Germinal center (tissue), 1 donor: ENCODE data around the gene SLC9A7.
"Not testable (repeated sequence)": the region's sequence is repeated elsewhere in the genome, so short reads cannot be mapped to it uniquely, and the experiment has no call there.

Experiments
- DNase-seq: peaks from one replicate; pipeline ENCODE4 v3.0.0; 2012; ENCODE audit warnings: mixed read lengths, low spot score

The SLC9A7 gene

DNA sequence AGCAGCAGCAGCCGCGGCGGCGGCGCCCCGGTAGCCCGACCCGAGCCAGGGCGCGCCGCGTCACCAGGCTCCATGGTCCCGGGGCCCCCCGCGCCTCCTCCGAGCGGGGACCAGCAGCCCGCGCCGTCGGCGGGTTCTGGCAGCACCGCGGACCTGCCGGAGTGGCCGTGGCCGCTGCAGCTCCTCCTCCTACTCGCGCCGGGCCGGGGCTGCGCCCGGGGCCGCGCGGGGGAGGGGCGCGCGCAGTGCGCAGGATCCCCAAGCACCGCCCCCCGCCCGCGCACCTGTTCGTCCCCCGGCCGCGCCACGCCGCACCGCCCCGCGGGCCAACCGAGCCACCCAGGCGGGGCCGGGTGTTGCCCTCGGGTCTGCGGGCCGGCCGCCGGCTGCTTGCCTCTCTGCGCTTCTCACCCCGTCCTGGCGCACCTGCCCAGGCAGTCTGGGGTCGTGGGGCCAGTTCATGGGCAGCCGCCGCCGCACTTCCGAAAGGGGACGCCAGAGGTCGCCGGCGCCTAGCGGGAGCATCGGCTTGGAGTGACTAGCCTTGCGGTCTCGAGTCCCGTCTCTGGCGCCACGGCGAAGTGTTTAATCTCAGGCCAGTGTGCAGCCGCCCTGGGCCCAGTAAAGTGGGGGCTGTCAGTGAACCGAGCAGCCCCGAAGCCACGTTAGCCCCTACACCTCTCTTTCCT is at the start of gene SLC9A7:
SLC9A7 (minus strand) TSS at position 163 of the 689 bp plus-strand sequence; CDS start at position 74, 89 bp downstream.
- peak; percentile 66 for DNase-seq

DNA sequence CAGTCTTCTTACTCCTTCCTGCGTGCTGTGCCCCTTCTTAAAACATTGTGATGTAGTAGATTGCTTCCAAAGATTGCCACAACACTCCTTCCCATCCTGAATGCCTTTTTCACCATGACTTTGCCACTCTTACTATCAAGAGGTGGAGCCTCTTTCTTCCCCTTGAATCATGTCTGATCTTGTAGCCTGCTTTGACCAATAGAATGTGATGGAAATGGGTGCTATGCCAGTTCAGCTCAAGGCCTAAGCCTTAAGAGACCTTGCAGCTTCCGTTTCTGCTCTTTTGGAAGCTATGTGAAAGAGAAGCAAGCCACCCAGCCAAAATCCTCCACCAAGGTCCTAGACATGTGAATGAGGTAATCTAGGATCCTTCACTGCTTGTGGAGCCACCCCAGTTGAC is 46.4 kb upstream of the SLC9A7 start:
- no peak for DNase-seq

DNA sequence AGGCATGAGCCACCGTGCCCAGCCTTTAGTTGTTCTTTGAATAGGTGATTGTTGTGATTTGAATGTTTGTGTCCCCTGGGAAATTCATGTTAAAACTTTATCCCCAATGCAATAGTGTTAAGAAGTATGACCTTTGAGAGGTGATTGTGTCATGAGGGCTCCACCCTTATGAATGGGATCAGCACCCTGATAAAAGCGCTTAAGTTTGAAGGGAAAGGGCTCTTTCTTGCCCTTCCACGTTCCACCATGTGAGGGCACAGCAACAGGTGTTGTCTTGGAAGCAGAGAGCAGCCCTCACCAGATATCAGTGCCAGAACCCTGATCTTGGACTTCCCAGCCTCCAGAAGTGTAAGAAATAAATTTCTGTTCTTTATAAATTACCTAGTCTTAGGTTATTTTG is 44.2 kb upstream of the SLC9A7 start:
- no peak for DNase-seq

DNA sequence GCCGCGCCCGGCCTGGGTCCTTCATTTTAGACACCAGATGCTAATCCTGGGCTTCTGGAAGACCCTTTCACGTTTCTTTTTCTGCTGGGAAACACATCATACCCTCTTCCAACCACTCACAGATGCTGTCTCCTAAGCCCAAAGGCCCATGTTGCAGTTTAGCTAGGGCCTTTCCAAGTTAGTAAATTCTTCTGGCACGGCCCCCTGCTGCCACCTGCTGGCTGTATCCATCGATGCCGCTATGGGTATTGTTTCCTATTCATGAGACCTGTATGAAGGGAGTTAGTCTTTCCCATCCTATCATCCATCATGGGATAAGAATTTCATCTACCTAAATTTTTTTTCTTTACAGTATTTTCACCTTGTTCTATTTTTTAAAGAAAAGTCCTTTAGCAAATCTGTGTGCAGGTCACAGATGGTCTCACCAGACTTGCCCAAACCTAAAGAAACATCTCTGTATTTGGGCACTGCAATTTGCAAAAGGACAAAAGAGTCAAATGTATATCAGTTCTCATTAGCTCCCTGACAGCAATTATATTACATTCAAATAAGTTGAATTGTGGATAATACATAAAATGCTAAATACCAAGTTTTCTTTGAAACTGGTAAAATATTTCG is 37.8 kb upstream of the SLC9A7 start:
- peak; percentile 44 for DNase-seq

DNA sequence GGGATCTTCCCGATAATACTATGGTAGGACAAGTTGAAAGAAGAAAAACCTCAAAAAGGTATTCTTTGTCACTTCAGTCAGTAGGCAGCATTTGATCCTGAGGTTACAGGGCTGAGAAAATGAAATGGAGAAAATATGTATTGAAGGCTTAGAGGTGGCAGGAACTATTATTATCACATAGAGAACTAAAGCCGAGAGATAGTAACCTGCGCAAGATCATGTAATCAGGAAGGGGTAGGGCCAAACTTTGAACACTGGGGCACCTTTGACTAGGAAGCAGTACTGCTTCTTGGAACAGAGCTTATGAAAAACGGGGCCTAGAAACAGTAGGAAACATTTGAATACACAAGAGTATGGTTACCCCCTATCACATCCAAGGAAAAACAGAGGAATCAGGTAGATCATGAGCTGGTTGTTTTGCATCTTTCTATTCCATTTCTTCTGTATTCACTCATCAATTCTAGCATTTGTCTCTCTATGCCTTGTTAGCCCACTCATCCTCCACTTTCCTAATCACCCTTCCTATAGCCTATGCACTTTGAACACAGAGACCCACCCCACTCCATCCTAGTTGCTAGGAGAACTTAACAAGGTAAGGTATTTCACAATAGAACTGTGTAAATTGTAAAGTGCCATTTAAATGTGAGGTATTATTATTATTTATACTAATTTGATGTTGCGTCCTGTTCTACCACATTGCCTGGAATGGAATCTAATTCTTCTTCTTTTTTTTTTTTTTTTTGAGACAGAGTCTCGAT is 34.6 kb upstream of the SLC9A7 start:
- DNase-seq: no peak

DNA sequence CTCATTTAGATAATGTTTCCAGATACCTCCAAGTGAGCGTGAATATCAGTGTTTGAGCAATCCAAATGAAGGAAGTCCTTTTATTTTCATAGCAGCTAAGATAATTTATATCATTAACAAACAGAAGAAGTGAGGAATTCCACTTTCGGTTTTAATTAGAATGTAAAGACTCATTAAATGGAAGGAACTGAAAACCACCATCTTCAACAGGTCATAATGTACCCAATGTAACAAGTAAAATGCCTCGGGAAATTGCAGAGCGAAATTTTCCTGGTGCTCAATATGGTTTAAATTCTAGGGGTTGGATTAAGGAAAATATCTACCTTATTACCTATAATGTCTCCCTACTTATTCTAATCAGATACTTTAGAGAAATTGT is 33.9 kb upstream of the SLC9A7 start:
- no peak for DNase-seq

DNA sequence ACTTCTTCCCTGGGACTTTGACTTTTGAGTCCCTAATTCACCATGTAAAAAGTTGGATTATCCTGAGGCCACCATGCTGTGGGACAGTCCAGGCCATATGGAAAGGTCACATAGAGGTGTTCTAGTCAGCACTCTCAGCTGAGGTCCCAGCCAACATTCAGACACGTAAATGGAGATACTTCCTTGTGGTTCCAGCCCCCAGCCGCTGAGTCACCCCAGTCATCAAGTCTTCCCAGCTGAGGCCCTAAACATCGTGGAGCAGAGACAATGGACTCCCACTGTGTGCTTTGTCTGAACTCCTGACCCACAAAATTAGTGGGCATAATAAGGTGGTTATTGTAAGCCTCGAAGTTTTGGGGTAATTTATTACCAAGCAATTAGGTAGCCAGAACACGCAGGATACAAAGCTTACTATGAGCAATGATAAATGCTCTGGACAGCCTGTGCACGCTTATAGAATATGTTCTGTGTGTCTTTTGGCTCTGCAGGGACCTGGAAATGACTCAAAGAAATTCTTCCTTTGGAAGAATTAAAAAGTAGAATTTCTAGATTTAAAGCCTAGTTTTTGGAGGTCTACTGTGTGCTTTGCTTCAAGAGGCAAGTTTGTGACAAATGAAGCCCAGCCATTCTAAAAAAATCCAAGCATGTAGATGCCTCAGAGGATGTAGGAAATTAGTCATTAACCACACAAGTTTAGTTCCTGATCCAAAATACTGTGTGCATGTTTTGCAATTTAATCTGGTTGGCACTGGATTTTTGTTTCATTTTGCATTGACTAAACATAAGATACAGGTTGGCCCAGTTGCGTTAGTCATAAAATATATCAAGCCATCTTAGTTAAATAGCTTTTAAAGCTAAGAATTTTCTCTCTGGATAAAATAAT is 33.2 kb upstream of the SLC9A7 start:
- DNase-seq: no peak

DNA sequence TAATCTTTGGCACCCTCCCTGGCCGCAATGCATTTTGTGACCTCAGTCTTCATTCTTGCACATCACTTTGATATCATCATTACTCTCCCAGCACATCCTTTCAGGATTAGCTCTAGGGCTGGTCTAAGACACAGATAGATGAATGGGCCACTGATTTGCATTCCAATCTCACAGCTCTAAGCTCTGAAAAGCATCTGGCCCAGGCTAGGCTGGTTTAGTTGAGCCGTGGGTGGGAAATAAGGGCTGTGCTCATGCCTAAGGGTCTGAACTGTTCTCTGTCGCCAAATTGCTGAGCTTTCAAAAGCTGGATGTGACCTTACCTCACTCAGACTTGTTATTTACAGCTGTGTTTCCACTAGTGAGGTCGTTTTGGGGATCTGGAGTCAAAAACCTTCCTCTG is 30.0 kb upstream of the SLC9A7 start:
- no peak for DNase-seq

DNA sequence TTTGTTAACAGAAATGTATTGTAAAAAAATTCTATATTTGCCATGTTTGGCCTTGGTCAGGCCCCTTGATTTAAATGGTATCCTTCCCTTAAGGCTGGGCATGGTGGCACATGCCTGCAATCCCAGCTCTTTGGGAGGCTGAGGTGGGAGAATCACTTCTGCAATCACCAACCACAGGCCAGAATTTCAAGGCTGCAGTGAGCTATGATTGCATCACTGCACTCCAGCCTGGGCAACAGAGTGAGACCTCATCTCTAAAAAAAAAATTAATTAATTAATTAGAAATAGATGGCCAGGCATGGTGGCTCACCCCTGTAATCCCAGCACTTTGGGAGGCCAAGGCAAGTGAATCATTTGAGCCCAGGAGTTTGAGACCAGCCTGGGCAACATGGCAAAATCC is 25.5 kb upstream of the SLC9A7 start:
- DNase-seq: not testable (repeated sequence)

DNA sequence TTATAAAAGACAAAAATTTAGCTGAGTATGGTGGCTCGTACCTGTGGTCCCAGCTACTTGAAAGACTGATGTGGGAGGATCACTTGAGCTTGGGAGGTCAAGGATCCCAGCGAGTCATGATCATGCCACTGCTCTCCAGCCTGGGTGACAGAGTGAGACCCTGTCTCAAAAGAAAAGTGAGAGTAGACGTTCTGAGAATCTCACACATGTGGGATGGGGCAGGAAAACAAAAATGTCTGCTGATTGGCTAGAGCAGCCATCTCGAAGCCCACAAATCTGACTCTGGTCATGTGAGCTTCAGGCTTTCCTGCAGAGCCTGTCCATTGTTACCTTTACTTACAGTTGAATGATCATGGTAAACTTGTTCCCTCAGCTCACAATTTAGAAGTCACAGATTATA is 23.1 kb upstream of the SLC9A7 start:
- no peak for DNase-seq

DNA sequence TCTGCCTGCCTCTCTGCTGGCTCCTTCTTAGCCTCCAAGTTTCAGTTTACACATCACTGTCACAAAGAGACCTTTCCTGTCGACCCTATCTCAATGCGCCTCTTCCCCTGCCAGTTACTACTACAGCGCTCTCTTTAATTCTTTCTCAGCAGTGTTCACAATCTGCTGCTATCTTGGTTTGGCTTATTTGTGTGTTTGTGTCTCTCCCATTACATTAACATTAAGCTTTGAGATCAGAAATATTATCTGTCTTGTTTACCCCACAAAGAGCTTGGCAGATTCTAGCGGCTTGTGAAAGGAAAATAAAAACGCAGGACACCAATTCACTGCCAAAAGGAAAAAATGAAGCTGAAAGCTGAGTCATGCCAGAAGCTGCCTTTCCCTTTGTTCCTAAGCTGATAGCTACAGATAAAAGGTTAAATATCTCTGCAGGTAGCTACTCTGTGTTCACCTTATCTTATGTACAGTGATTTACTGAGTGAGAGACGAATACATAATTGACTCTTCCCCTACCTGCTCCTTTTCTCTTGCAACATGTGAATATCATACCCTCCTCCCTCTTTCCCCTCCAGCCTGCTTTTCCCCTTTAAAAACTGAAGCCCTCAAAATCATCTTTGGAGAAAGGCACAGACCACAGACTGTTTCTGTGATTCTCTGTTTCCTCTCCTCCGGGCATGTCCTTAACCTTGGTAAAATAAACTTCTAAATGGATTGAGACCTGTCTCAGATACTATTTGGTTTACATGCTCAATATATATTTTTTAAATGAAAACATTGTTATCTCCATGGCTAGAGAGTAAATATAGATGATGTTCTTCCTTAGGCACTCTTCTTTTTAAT is 19.3 kb upstream of the SLC9A7 start:
- no peak for DNase-seq

DNA sequence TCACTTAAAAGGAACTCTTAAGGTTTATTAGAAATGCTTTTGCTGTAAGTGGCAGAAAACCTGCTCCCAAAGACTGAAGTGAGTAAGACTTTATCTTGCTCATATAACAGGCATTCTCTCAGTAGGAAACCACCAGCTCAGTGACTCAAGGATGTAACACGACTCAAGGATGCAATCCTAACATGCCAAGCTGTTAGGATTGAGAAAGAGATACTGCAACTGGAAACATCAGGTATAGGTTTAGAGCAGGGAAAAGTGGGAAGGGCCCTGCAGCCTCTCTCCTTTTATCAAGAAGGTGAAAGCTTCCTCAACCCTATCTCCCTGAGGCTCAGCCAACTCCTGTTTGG is 11.9 kb upstream of the SLC9A7 start:
- no peak for DNase-seq

DNA sequence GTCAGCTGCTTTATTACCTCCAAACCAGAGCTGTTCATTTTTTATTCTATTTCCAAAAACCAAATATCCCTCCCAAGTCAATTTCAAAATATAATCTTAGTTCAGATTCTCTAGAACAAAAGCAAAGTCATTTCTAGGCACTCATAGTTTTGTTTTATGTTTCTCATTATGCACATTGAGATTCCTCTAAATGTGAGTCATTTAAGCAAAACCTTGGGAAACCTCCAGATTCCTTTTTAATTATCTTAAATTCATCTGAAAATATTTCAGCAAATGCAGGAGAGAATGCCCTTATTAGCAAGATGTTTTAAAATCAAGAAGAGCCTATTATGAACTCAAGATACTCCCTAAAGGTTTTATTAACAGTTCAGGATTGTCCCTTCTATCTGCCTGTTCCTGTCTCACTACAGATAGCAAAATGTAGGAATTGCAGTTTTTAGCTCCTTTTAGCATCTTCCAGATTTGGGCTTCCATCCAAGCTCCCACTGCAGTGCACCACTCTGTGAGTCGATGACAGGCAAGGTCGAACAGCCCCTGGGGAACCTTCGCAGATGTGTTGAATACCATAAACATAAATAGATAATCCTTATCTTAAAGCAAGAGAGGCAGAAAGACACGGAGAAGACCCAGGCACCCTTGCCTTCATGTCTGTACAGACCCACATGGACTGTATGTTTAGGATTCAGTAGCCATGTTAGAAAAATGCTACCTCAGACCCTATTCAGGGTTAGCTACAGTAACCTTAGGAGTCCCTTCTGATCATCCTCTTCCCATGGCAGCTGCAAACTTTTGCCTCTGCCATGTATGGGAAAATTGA is 11.3 kb upstream of the SLC9A7 start:
- no peak for DNase-seq

DNA sequence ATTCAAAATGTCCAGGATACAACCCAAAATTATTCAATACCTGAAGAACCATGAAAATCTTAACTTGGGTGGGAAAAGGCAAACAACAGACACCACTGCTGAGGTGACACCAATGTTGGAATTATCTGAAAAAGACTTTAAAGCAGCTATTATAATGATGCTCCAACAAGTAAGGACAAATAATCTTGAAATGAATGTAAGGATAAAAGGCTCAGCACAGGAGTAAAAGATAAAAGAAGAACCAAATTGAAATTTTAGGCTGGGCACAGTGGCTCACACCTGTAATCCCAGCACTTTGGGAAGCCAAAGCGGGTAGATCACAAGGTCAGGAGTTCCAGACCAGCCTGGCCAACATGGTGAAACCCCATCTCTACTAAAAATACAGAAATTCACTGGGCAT is 4.0 kb upstream of the SLC9A7 start:
- DNase-seq: no peak

DNA sequence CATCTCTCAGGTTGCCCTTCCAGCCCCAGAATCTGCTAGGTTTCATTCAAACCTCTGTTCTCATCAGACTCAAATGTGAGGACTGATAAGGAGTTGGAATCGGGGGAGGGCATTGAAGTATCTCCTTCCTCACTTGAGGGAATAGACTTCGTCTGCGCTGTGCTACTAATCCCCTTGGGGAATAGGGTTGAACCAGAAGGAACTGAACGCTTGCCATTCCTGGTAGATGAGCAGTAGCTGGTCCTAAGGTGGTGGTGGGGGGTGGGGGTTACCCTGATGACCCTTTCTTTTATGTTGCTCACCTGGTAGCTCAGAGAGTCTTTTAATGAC is 692 bp upstream of the SLC9A7 start:
- no peak for DNase-seq

DNA sequence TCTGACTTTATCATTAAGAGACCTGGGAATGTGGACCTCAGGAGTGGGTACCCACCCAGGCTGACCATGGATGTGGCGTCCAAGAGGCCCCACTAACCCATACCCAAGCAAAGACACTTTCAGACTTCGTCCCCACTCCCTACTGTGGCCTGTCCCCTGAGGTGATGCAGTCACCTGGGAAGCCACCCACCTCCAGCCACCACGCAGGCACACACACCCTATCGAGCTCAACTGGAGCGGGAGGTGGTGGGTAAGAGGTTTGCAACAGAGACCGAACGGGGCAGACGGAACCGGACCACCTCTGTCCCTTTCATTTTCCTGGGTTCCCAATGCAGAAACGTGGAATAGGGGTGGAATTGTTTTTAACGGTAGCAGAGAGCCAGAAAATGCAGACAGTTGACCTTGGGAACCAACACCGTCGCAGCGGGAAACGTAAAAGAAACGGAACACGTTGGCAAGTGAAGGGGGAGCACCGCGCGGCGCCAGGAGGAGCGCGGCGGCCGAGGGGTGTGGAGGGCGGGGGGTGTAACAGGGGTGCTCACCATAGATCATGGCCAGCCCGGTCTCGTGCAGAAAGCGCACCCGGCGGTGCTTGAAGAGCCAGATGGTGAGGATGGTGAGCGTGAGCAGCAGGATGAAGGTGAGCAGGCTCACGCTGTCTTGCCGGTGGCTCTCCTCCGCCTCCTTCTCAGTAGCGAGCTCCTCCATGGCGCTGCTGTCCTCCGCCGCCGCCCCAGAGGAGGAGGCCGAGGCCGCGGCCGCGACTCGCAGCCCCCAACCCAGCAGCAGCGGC is 559 bp downstream of the SLC9A7 start:
- peak; percentile 4 for DNase-seq

DNA sequence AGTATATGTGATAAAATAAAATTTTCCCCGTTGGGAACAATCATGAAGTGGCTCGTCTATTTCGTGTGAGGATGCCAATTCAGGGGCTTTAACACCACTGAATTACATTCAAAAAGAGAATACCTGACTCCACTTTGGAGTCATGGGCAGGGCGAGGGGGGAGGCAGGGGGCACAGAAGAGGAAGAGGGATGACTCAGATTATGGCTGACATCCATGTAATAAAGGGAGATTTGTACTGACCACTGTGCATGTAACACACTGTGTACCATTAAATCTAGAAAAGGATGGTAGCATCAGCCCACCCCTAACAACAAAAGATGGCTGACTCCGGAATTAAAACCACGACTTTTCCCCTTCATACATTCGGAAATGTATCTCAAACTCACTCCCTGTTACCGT is 1.3 kb downstream of the SLC9A7 start:
- DNase-seq: no peak

DNA sequence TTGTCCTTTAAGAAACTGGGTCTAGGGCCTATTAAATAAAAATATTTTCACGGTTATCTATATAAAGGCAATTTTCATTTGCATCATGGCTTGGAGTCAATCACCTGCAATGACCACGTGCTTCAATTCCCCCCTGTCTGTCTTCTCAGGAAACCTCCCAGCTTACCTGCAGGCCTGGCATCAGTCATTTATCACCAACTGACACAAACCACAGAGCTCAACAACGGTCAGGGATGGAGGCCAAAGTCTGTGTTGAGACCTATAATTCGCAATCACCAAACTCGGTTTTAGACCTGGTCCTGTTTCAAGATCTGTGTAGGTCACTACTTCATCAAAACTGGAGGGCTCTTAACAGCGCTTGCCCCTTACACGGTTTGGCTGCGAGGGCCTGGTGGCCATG is 1.9 kb downstream of the SLC9A7 start:
- DNase-seq: no peak

DNA sequence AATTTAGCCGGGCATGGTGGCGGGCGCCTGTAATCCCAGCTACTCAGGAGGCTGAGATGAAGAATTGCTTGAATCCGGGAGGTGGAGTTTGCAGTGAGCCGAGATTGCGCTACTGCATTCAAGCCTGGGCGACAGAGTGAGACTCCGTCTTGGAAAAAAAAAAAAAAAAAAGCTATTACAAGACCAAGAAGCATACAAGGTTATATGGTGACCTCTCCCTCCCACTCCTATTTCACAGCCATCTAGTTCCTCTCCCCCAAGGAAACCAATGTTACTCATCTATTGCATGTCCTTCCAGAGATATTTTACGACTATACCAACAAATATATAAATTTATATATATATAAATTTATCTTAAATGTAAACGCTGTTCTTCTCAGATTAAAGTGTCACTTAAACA is 3.2 kb downstream of the SLC9A7 start:
- no peak for DNase-seq

DNA sequence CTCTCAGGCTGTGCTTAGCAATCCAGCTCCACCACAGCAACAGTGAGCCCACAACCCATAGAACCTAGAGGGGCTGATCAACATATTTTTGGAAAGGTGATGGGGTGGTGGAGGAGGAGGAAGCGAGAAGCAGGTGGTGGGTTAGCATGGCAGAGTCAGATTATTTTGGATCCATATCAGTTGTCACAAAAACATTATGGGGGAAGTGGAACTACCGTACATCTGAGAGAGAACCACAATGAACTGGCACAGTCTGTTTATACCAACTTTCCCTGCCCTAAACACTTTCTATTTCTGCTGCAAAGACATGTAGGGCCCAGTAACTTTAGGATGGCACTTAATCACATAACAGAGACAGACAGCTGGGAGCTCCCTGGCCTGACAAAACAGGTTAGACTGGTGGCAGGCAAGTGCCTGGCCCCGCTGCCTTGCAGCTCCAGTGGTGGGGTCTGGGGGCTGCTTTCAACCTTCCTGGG is 4.3 kb downstream of the SLC9A7 start:
- DNase-seq: peak; percentile 15
